ENCODE results near the gene CMTM4. TPM values are rescaled to one million over a fixed set of nuclear protein-coding genes. Genes with fewer than 3 reads are reported as not detected.
A peak's percentile ranks its signal among the peaks of the same experiment; 100 is the strongest.
"Not testable (repeated sequence)": the region's sequence is repeated elsewhere in the genome, so short reads cannot be mapped to it uniquely, and the experiment has no call there.

The CMTM4 gene
- total and polyA plus RNA-seq, 2 experiments from 2014 or later: 14.1 to 77.0 TPM

DNA sequence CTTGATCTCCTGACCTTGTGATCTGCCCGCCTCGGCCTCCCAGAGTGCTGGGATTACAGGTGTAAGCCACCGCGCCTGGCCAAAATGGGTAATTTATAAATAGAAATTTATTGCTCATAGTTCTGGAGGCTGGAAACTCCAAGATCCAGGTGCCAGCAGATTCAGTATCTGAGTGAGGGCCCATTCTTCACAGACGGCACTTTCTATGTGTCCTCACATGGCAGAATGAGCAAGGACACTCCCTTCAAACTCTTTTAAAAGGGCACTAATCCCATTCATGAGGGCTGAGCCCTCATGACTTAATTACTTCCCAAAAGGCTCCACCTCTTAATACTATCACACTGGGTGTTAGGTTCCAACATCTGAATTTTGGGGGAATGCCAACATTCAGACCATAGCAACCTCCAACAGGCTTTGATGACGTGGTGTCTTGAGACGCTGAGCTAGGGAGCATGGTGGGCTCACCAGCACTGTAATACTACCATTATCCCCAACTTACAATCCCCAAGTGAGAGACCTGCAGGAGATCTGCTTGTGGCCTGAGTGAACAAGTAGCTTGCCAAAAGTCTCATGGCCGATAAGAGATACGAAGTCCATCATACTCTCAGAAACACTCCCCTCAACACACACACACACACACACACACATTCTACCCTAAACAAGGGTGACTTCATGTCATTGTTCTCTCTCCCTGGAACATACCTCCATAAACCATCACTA, 8.5 kb downstream of the CMTM4 start:
- TF ChIP-seq ZNF114 (CRISPR knock-in tag; IDR thresholded peaks at IDR 0.05) (no peak), STAT1 (IDR thresholded peaks at IDR 0.05; ENCODE audit: unreplicated experiment) (no peak), ZNF331 (CRISPR knock-in tag; IDR thresholded peaks at IDR 0.05; ENCODE audit: low read depth) (no peak), CREB1 (CRISPR knock-in tag; IDR thresholded peaks at IDR 0.05; ENCODE audit: low read depth) (no peak), EZH2phosphoT487 (IDR thresholded peaks at IDR 0.05; ENCODE audit: unreplicated experiment) (no peak)
- TF ChIP-seq, protein P1, sequence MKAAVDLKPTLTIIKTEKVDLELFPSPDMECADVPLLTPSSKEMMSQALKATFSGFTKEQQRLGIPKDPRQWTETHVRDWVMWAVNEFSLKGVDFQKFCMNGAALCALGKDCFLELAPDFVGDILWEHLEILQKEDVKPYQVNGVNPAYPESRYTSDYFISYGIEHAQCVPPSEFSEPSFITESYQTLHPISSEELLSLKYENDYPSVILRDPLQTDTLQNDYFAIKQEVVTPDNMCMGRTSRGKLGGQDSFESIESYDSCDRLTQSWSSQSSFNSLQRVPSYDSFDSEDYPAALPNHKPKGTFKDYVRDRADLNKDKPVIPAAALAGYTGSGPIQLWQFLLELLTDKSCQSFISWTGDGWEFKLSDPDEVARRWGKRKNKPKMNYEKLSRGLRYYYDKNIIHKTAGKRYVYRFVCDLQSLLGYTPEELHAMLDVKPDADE (IDR thresholded peaks at IDR 0.05): no peak
- TF ChIP-seq, protein P2, sequence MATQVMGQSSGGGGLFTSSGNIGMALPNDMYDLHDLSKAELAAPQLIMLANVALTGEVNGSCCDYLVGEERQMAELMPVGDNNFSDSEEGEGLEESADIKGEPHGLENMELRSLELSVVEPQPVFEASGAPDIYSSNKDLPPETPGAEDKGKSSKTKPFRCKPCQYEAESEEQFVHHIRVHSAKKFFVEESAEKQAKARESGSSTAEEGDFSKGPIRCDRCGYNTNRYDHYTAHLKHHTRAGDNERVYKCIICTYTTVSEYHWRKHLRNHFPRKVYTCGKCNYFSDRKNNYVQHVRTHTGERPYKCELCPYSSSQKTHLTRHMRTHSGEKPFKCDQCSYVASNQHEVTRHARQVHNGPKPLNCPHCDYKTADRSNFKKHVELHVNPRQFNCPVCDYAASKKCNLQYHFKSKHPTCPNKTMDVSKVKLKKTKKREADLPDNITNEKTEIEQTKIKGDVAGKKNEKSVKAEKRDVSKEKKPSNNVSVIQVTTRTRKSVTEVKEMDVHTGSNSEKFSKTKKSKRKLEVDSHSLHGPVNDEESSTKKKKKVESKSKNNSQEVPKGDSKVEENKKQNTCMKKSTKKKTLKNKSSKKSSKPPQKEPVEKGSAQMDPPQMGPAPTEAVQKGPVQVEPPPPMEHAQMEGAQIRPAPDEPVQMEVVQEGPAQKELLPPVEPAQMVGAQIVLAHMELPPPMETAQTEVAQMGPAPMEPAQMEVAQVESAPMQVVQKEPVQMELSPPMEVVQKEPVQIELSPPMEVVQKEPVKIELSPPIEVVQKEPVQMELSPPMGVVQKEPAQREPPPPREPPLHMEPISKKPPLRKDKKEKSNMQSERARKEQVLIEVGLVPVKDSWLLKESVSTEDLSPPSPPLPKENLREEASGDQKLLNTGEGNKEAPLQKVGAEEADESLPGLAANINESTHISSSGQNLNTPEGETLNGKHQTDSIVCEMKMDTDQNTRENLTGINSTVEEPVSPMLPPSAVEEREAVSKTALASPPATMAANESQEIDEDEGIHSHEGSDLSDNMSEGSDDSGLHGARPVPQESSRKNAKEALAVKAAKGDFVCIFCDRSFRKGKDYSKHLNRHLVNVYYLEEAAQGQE (IDR thresholded peaks at IDR 0.05; ENCODE audit: unreplicated experiment): no peak
- ATAC-seq (no peak), DNase-seq (ENCODE audit: low spot score) (no peak)
- H3K36me3 Mint-ChIP-seq (ENCODE audit: low read depth): no peaks in the 10 kb centered on the region
- Histone ChIP-seq H3F3A (replicated peaks; ENCODE audit: low read depth) (0 out of 2 replicates have a peak, but pooled peaks cover 4% of the 10 kb centered on the region), H3K27ac (ENCODE audit: low read depth) (0 out of 2 replicates have a peak overlapping the region, but pooled peaks have one; percentile 26), H3K4me2 (no peak overlapping the region), H3K27me3 (ENCODE audit: insufficient read depth) (no peaks in the 10 kb centered on the region), H3K79me2 (replicated peaks; ENCODE audit: insufficient read depth) (peaks cover 83% of the 10 kb centered on the region), H3K4me1 (ENCODE audit: insufficient read depth) (peaks cover 8% of the 10 kb centered on the region), H3K4me3 (no peak overlapping the region), H3K36me3 (ENCODE audit: insufficient read depth) (no peaks in the 10 kb centered on the region), H2AFZ (no peak overlapping the region), H3K9me2 (ENCODE audit: insufficient read depth) (no peaks in the 10 kb centered on the region), H4K20me1 (replicated peaks; ENCODE audit: insufficient read depth) (peaks cover 23% of the 10 kb centered on the region; the same call in 1 of the 2 replicates)
- H3K9me3 Mint-ChIP-seq: no peaks in the 10 kb centered on the region
- H3K27ac Mint-ChIP-seq: no peak overlapping the region
- H3K4me3 Mint-ChIP-seq: no peak overlapping the region
- H3K27me3 Mint-ChIP-seq (ENCODE audit: insufficient read depth, low read depth, poor library complexity): no peaks in the 10 kb centered on the region
- peaks cover 24% of the 10 kb centered on the region for H3K4me1 Mint-ChIP-seq

DNA sequence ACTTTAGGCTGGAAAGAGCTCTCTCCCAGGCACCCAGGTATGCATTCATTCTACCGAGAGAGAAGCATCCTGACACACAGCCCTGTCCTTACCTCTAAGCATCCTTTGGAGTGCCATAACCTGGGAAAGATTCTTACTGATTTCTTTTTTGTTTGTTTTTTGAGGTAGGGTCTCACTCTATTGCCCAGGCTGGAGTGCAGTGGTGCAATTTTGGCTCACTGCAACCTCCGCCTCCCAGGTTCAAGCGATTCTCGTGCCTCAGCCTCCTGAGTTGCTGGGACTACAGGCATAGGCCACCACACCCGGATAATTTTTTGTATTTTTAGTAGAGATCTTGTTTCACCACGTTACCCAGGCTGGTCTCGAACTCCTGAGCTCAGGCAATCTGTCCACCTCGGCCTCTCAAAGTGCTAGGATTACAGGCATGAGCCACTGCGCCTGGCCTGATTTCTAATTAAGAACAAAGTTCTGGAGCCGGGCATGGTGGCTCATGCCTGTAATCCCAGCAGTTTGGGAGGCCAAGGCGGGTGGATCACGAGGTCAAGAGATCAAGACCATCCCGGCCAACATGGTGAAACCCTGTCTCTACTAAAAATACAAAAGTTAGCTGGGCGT, 10.9 kb downstream of the CMTM4 start:
- not testable (repeated sequence) for ATAC-seq; H3K27me3 Mint-ChIP-seq (ENCODE audit: insufficient read depth, low read depth, poor library complexity); H3K27me3 ChIP-seq (ENCODE audit: insufficient read depth); H2AFZ ChIP-seq; H3K4me2 ChIP-seq; H3K27ac ChIP-seq (ENCODE audit: low read depth); H3K36me3 Mint-ChIP-seq (ENCODE audit: low read depth); H3K36me3 ChIP-seq (ENCODE audit: insufficient read depth); DNase-seq (ENCODE audit: low spot score); H3K4me3 ChIP-seq; H3K9me2 ChIP-seq (ENCODE audit: insufficient read depth); H3F3A ChIP-seq (replicated peaks; ENCODE audit: low read depth); H3K4me1 ChIP-seq (ENCODE audit: insufficient read depth); H3K27ac Mint-ChIP-seq; H3K9me3 Mint-ChIP-seq; H3K4me3 Mint-ChIP-seq
- H3K4me1 Mint-ChIP-seq: peaks cover 13% of the 10 kb centered on the region
- peaks cover 80% of the 10 kb centered on the region for H3K79me2 ChIP-seq (replicated peaks; ENCODE audit: insufficient read depth)
- peaks cover 14% of the 10 kb centered on the region; the same call in 1 of the 2 replicates for H4K20me1 ChIP-seq (replicated peaks; ENCODE audit: insufficient read depth)

Measured in GM23338 (cell line).